DMS153 treated with DMSO at 0.1 percent for 48 hours (cell line): Measurements from ENCODE around the gene NUMB.

Experiments
- DNase-seq: peaks from one replicate; lab custom pipeline; 2025; ENCODE audit not compliant: unreplicated experiment; lab: John Stamatoyannopoulos, UW

Gene NUMB

DNA sequence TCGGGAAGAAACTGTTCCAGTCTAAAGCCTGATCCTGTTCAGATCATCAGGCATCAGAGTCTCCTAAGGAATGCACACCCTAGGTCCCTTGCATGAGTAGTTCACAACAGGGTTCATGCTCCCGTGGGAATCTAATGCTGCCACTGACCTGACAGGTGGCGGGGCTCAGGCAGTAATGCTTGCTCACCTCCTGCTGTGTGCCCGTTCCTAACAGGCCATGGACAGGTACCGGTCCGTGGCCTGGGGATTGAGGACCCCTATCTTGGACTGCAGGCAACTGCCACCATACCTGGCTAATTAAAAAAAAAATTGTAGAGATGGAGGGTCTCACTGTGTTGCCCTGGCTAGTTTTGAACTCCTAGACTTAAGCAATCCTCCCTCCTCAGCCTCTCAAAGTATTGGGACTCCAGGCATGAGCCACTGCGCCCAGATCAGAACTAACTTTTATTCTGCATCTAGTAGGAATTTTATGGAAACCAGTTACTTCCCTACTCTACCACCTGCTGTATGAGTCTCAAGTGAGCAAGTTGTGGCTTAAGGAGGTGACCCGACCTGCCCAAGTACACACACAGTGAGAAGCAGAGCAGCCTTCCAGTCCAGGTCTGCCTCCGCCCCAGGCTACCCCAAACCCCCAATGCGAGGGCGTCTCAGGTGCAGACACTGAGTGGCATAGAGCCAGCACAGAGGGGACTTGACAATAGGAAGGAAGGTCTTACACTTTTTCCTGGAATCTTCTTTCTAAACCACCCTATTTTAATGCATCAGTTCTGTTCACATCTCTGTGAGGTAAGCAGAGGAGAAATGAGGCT is 223.6 kb downstream of the NUMB start:
- DNase-seq: no peak

DNA sequence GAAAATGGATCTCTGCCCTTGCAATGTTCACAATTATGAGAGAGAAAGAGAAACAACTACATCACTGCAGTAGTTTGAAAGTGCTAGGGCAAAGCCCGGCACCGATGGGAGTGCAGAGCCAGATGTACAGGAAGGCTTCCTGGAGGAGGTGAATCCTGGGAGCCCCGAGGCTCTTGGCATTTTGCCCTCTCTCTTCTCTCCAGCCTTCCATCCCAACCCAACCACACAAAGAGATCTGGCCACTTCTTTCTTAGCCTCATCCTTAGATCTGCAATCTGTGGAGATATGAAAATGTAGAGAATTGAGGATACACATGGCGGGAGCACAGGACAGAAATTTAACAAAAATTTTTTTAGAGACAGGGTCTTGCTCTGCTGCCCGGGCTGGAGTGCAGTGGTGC is 224.3 kb downstream of the NUMB start:
- DNase-seq: no peak

DNA sequence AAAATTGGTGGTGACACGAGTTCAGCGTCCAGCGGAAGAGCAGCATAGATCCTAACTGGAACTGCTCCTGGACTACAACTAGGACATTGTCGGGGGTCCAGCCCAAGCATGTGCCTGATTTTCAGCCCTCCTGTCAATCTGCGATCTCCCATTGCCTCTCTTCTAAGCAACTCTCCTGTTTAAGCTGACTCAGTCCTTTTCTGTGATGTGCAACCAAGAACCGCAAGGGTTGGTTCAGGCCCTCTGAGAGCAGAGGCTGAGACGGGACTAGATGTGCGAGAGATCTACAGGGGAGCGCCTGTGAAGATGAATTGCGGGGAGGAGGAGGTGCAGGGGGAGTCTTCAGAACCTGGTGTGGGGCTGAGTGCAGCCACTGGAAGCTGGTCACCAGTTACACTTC is 224.8 kb downstream of the NUMB start:
- DNase-seq: no peak

DNA sequence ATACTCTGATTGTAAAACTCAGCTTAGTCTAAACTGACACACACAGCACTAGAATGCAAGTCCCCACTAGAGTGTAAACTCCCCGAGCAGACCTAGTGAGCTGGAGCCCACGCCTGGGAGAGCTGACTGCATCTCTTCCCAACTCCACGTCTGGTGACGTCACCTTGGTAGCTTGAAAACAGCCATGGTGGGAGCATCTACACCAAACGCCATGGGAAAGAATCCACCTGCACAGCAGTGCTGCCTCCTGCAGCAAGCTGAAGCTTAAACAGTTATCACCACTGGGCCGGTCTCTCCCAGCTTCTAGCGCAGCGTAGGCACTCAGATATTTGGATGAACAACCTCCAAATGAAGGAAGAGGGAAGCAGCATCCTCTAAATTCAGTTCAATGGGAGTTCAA is 225.4 kb downstream of the NUMB start:
- no peak for DNase-seq

DNA sequence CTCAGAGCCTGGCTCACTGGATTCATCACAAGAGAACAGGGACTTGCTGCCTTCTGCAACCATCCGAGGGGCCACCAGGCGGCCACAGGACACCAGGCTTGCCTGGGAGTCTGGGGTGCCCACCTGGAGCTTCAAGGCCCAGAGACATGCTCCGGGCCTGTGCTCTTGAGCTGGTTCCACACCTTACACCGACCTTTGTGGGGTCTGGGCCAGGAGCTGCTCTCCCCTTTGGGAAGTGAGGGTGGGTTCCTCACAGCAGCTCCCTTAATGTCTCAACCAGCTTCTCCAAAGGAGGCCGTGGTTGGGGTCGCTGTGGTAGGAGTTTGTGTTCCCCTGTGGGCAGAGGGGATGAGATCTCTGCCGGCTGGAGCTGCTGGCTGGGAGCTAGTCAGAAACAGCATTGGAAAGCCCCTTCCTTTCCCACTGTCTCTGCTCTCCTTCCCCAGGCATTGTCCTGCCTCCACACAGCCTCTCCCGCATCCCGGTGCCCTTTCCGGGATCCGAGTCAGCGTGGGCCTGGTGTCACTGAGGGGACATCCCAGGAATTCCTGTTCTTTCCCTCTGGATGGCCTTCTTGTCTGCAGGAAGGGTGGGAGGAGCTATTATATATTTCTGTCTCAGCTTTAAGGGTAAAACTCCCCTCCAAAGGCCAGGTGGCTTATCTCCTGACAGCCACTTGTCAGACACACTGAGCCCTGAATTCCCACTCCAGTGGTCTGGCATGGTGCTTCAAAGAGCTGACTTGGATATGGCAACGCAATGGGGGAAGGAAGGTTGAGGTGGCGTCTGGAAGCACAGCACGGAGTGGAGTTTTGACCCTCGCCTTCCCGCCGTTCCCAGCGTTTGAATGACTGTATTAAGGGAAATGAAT is 226.1 kb downstream of the NUMB start:
- DNase-seq: no peak

DNA sequence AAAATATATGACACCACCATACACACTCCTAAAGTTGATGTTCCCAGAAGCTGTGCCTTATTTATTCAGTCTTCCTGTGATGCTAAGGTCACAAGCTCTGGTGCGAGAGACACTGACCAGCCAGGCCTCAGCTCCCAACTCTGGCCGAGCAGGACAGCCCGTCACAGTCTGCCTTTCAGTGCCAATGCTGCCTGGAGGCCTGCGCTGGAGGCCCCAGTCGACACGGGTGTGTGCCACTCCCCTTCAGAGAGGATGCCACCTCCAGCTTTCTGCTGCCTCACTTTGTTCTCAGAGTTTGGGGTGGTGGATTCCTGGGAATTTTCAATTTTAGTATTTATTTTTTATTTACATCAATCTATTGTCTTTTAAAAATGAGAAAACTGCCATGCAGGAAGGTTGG is 228.3 kb downstream of the NUMB start:
- no peak for DNase-seq

DNA sequence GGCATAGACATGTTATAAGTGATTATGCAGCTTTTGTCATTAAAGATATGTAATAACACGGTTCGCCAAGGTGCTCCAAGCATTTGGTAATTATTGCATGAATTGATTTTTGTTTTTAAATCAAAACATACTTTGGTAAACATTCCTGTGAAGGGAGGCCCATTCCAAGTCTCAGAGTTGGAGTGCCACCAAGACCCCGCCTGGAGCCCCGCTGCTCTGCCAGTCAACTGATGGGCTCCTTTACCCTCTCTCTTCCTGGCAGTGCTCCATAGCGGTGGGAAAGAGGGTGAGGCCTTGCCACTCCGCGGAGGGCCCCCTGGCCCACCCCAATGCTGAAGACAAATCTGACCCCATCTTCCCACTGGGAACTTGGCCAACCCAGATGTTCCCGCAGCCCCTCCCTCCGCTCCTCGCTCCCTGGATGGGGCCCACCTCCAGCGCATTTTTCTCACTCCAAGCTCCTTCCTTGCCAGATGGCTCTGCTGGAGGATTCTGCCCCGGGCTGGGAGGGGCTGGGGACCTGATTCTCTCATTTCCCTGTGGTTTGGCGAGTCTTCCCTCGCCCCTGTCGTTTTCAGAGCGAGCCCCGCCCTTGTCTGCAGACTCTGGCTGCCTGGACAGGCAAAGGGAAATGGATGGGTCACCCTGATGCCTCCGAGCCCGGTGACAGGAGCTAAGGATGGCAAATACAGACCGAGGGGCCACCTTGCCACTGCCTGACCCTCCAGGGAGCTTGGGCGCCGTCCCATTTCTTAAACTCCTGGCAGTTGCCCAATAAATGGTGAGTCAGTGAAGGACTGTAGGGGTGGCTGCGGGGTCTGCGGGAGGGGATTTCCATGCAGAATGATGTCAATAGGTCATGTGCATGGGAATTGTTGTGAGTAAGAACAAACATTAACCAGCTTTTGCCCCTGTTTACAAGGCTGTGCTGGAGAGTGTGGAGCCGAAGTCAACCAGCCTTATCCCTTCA is 230.2 kb downstream of the NUMB start:
- no peak for DNase-seq

DNA sequence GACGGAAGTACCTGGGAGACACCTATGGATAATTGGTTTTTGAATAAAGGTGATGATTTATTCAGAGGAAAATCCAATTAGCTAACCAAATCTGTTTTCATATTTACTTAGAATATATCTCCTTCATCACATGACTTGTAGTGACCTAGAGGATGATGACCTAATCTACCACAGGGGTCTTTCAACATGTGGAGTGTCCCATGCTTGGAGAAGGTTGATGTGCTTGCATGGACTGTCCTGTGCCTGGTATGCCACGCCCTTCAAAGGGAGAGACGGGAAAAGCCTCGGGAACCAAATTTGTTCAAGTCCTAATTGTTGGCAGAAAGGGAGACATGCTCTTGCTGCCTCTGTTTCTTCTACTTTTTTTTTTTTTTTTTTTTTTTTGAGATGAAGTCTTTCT is 232.8 kb downstream of the NUMB start:
- no peak for DNase-seq
